ENCODE data around the gene CEP135.

The CEP135 gene

DNA sequence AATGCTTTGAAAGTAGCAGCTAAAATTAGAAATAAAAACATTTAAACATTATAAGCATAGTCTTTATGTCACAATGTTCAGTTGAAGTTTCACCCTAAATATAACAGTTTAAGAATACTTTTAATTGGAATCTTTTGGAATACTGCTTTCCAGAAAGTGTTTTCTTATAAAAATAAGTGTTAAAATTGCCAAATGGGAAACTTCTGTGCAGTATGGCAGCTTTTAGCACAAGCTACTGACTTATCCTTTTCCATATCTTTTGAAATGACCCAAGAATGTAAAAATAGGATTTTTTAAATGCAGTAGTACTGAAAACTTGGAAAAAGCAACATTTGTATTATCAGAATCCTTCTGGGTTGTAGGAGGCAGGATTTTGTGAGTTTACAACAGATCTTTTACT is 34.2 kb downstream of the CEP135 start:
- DNase-seq = no peak
- Histone ChIP-seq H2AK5ac (ENCODE audit: low read length) (no peak overlapping the region), H4K8ac (ENCODE audit: low read depth, low read length) (no peak overlapping the region), H3K79me1 (ENCODE audit: low read length) (no peaks in the 10 kb centered on the region), H3K23ac (ENCODE audit: low read length) (no peak overlapping the region), H2BK12ac (ENCODE audit: low read length) (no peak overlapping the region), H3K4me3 (ENCODE audit: low read depth, low read length) (no peak overlapping the region), H3K4me2 (ENCODE audit: low read length) (no peak overlapping the region), H3K4ac (ENCODE audit: low read depth, low read length) (no peak overlapping the region), H3K4me1 (ENCODE audit: control insufficient read depth in 1 of 2, insufficient read depth in 2 of 2, low read length in 2 of 2) (peaks cover 0 to 3% of the 10 kb centered on the region in 2 experiments), H3K79me2 (ENCODE audit: control insufficient read depth, insufficient read depth, low read length, poor library complexity) (no peaks in the 10 kb centered on the region), H3K27me3 (ENCODE audit: insufficient read depth, low read length) (no peaks in the 10 kb centered on the region), H4K91ac (ENCODE audit: low read depth, low read length) (no peak overlapping the region), H3K18ac (ENCODE audit: low read length) (no peak overlapping the region), H4K12ac (ENCODE audit: low read depth, low read length) (no peak overlapping the region), H3K9ac (ENCODE audit: low read length) (no peak overlapping the region), H3K14ac (ENCODE audit: low read length) (no peak overlapping the region), H3K27ac (ENCODE audit: low read depth, low read length) (no peak overlapping the region), H2BK5ac (ENCODE audit: low read depth, low read length, poor library complexity) (no peak overlapping the region), H3K9me3 (ENCODE audit: insufficient read depth, low read depth, low read length) (no peaks in the 10 kb centered on the region), H2BK120ac (ENCODE audit: insufficient read depth, low read length, poor library complexity) (no peak overlapping the region), H3K36me3 (ENCODE audit: control insufficient read depth in 1 of 2, insufficient read depth in 2 of 2, low read length in 2 of 2) (peaks cover 3 to 4% of the 10 kb centered on the region in 2 experiments), H2AFZ (ENCODE audit: insufficient read depth, low read length, poor library complexity) (no peak overlapping the region)

GRCh38 chr4:55989766-55990165 is 41.0 kb downstream of the CEP135 start:
- H2BK120ac ChIP-seq (ENCODE audit: insufficient read depth, low read length, poor library complexity) = no peak overlapping the region
- H3K36me3 ChIP-seq (ENCODE audit: control insufficient read depth in 1 of 2, insufficient read depth in 2 of 2, low read length in 2 of 2) = peaks cover 4% of the 10 kb centered on the region in 2 experiments
- no peaks in the 10 kb centered on the region for H3K79me1 ChIP-seq (ENCODE audit: low read length)
- no peaks in the 10 kb centered on the region for H3K9me3 ChIP-seq (ENCODE audit: insufficient read depth, low read depth, low read length)
- H3K4ac ChIP-seq (ENCODE audit: low read depth, low read length) = no peak overlapping the region
- peak in 1 of 2 donors; percentile 53 for DNase-seq
- no peak overlapping the region for H2AFZ ChIP-seq (ENCODE audit: insufficient read depth, low read length, poor library complexity)
- no peaks in the 10 kb centered on the region for H3K27me3 ChIP-seq (ENCODE audit: insufficient read depth, low read length)
- H3K27ac ChIP-seq (ENCODE audit: low read depth, low read length) = no peak overlapping the region
- H3K4me3 ChIP-seq (ENCODE audit: low read depth, low read length) = no peak overlapping the region
- no peak overlapping the region for H4K91ac ChIP-seq (ENCODE audit: low read depth, low read length)
- H2AK5ac ChIP-seq (ENCODE audit: low read length) = no peak overlapping the region
- H2BK5ac ChIP-seq (ENCODE audit: low read depth, low read length, poor library complexity) = no peak overlapping the region
- no peaks in the 10 kb centered on the region for H3K4me1 ChIP-seq (ENCODE audit: control insufficient read depth in 1 of 2, insufficient read depth in 2 of 2, low read length in 2 of 2)
- H3K14ac ChIP-seq (ENCODE audit: low read length) = no peak overlapping the region
- H3K4me2 ChIP-seq (ENCODE audit: low read length) = no peak overlapping the region
- H4K8ac ChIP-seq (ENCODE audit: low read depth, low read length) = no peak overlapping the region
- H3K9ac ChIP-seq (ENCODE audit: low read length) = no peak overlapping the region
- H3K79me2 ChIP-seq (ENCODE audit: control insufficient read depth, insufficient read depth, low read length, poor library complexity) = no peaks in the 10 kb centered on the region
- H3K18ac ChIP-seq (ENCODE audit: low read length) = no peak overlapping the region
- no peak overlapping the region for H2BK12ac ChIP-seq (ENCODE audit: low read length)
- H3K23ac ChIP-seq (ENCODE audit: low read length) = no peak overlapping the region
- H4K12ac ChIP-seq (ENCODE audit: low read depth, low read length) = no peak overlapping the region

DNA sequence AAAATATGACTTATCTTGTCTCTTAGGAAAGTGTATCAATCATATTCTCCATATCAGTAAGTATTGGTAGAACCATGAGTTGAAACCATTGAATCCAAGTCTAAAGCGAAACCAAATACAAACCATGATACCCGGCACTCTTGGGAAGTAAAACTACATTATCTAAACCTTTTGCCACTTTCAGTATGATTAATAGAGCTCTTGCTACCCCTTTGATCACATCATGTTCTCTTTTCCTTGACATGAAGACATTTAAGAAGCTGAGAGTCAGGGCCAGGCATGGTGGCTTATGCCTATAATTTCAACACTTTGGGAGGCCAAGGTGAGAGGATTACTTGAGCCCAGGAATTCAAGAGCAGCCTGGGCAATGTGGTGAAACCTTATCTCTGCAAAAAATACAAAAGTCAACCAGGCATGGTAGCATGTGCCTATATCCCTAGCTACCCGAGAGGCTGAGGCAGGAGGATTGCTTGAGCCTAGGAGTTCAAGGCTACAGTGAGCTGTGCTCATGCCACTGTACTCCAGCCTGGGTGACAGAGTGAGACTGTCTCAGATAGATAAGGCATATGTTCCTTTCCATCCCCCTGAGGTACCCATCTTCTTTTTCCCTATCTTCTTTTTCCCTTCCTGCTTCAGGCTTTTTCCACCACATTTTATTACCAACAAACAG is 45.4 kb downstream of the CEP135 start:
- H3K14ac ChIP-seq (ENCODE audit: low read length) = no peak overlapping the region
- no peak overlapping the region for H3K18ac ChIP-seq (ENCODE audit: low read length)
- H2AK5ac ChIP-seq (ENCODE audit: low read length) = no peak overlapping the region
- H2BK12ac ChIP-seq (ENCODE audit: low read length) = no peak overlapping the region
- H2AFZ ChIP-seq (ENCODE audit: insufficient read depth, low read length, poor library complexity) = no peak overlapping the region
- H4K91ac ChIP-seq (ENCODE audit: low read depth, low read length) = no peak overlapping the region
- H3K27me3 ChIP-seq (ENCODE audit: insufficient read depth, low read length) = no peaks in the 10 kb centered on the region
- no peak overlapping the region for H2BK120ac ChIP-seq (ENCODE audit: insufficient read depth, low read length, poor library complexity)
- H4K12ac ChIP-seq (ENCODE audit: low read depth, low read length) = no peak overlapping the region
- H3K9ac ChIP-seq (ENCODE audit: low read length) = no peak overlapping the region
- peaks cover 1 to 2% of the 10 kb centered on the region in 2 experiments for H3K36me3 ChIP-seq (ENCODE audit: control insufficient read depth in 1 of 2, insufficient read depth in 2 of 2, low read length in 2 of 2)
- H3K23ac ChIP-seq (ENCODE audit: low read length) = no peak overlapping the region
- H3K4me3 ChIP-seq (ENCODE audit: low read depth, low read length) = no peak overlapping the region
- WGBS (ENCODE audit: extremely low coverage, insufficient coverage, insufficient read length) = no CpG with 5 or more reads among the region's 3 CpGs
- H3K79me2 ChIP-seq (ENCODE audit: control insufficient read depth, insufficient read depth, low read length, poor library complexity) = no peaks in the 10 kb centered on the region
- H2BK5ac ChIP-seq (ENCODE audit: low read depth, low read length, poor library complexity) = no peak overlapping the region
- no peak for DNase-seq
- H3K79me1 ChIP-seq (ENCODE audit: low read length) = no peaks in the 10 kb centered on the region
- H3K9me3 ChIP-seq (ENCODE audit: insufficient read depth, low read depth, low read length) = no peaks in the 10 kb centered on the region
- H3K4me2 ChIP-seq (ENCODE audit: low read length) = no peak overlapping the region
- H4K8ac ChIP-seq (ENCODE audit: low read depth, low read length) = no peak overlapping the region
- no peak overlapping the region for H3K27ac ChIP-seq (ENCODE audit: low read depth, low read length)
- H3K4ac ChIP-seq (ENCODE audit: low read depth, low read length) = no peak overlapping the region
- no peaks in the 10 kb centered on the region for H3K4me1 ChIP-seq (ENCODE audit: control insufficient read depth in 1 of 2, insufficient read depth in 2 of 2, low read length in 2 of 2)

DNA sequence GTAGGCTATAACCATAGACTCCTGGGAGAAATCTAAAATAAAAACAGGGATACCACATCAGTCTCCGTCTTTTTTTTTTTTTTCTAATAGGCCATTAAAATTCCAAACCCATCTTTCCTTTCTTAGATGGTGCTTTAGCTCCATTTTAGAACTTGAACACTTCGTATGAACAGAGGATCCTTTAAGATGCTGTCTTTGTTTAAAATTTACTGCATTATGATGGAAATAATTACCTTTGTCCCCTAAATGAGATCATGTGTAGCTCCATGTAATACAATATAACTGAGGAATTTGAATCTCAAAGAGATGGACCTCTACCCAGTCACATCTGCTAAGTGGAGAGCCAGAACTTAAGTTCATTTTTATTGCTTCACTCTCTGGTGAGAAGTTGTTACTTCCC is 47.9 kb downstream of the CEP135 start:
- Histone ChIP-seq H3K14ac (ENCODE audit: low read length) (no peak overlapping the region), H3K27me3 (ENCODE audit: insufficient read depth, low read length) (no peaks in the 10 kb centered on the region), H2AFZ (ENCODE audit: insufficient read depth, low read length, poor library complexity) (no peak overlapping the region), H3K27ac (ENCODE audit: low read depth, low read length) (no peak overlapping the region), H3K23ac (ENCODE audit: low read length) (no peak overlapping the region), H2AK5ac (ENCODE audit: low read length) (no peak overlapping the region), H4K91ac (ENCODE audit: low read depth, low read length) (no peak overlapping the region), H3K9me3 (ENCODE audit: insufficient read depth, low read depth, low read length) (no peaks in the 10 kb centered on the region), H3K18ac (ENCODE audit: low read length) (no peak overlapping the region), H3K4ac (ENCODE audit: low read depth, low read length) (no peak overlapping the region), H2BK5ac (ENCODE audit: low read depth, low read length, poor library complexity) (no peak overlapping the region), H3K4me2 (ENCODE audit: low read length) (no peak overlapping the region), H3K9ac (ENCODE audit: low read length) (no peak overlapping the region), H2BK12ac (ENCODE audit: low read length) (no peak overlapping the region), H3K36me3 (ENCODE audit: control insufficient read depth in 1 of 2, insufficient read depth in 2 of 2, low read length in 2 of 2) (peaks cover 5 to 6% of the 10 kb centered on the region in 2 experiments), H3K79me2 (ENCODE audit: control insufficient read depth, insufficient read depth, low read length, poor library complexity) (no peaks in the 10 kb centered on the region), H3K4me3 (ENCODE audit: low read depth, low read length) (no peak overlapping the region), H2BK120ac (ENCODE audit: insufficient read depth, low read length, poor library complexity) (no peak overlapping the region), H4K8ac (ENCODE audit: low read depth, low read length) (no peak overlapping the region), H4K12ac (ENCODE audit: low read depth, low read length) (no peak overlapping the region), H3K4me1 (ENCODE audit: control insufficient read depth in 1 of 2, insufficient read depth in 2 of 2, low read length in 2 of 2) (no peaks in the 10 kb centered on the region), H3K79me1 (ENCODE audit: low read length) (no peaks in the 10 kb centered on the region)
- DNase-seq = no peak
- WGBS (ENCODE audit: extremely low coverage, insufficient coverage, insufficient read length) = no CpG with 5 or more reads among the region's 2 CpGs

All from trophoblast cell (in vitro differentiated cells and primary cell).